ENCODE results near the gene ZFP2. TPM values are rescaled to one million over a fixed set of nuclear protein-coding genes. Genes with fewer than 3 reads are reported as not detected.

The ZFP2 gene
- total RNA-seq, result 0.83 and 1.00 TPM in 2 replicates

DNA sequence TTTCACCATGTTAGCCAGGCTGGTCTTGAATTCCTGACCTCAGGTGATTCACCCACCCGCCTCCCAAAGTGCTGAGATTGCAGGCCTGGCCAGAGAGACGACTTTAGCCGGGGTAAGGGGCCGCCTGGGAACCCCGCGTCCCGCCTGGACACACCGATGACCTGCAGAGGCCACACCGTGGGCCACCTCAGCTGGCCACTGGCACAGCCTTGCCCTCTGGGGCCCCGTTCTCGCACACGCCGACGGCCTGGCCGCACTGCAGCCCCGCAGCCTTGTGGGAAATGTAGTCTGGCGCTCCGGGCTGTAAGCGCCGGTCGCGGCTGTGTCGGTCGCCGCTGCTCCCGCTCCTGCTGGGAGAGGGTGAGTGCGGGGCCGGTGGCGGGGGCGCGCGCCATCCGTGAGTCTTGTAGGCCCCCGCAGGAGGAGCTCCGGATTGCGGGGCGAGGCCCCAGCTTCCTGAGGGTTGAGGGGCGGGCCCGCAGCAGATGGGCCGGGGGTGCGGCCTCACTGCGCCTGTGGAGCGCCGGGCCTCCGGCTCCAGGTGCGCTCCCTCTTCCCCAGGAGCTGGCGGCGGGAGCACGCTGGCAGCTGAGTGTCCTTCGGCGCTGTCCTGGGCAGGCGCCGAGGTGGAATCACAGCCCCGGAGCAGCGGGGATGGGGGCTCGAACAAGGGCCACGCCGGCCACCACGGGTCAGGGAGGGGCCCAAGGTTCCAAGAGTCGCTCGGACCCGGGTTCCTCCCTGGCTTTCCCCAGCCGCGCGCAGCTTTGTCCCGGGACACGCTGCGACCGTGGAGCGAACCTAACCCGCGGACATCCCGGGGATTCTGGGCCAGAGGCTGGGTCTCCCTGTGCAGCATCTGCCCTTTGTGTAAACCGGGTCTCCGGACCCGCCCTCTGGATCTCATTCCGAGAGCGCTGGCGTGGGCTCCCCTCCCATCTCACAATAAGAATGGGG lies at the start of gene ZFP2:
ZFP2 (plus strand) TSS at position 299 of the 957 bp plus-strand sequence. CDS start 35,401 bp downstream, outside the sequence.

GRCh38 chr5:178859625-178860521 lies 35.8 kb upstream of the ZFP2 start, which contains the start of gene ZNF354B:
ZNF354B (plus strand) TSS chr5:178859953; CDS start chr5:178861048, 1,095 bp downstream.

DNA sequence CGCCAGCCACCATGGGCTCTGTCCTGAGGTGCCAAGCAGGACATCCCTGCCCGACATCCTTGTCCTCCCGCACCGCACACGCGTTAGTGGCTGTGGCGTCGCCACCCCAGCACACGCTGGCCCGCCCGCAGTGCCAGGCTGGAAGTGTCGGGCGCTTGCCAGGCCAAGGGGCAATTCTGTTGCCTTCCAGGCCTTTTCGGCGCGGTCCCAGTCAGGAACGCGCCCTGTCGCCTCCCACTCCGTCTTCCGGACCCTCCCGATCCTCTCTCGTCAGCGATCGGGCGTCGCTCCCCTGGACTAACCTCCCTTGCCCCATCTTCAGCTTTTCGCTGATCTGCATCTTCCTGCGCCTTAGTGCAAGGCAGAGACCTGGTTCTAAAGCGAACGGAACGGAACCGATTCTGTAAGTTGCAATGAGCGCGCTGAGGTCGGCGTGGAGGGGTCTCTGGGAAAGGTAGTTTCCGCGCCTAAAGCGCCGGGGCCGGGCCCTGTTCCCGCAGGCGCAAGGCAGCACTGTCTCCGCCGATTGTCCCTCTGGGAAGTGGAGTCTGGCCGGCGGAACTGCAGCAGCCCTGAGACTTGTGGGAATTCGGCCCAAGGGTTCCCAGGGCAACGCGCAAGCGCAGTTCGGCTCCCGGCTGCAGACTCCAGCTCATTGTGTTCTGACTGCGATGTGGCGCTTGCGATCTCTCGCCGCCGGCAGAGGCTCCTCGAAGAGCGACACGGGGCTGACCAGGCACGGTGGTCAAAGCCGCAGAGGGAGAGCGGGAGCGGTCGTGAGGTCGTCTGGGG lies 45.1 kb downstream of the ZFP2 start, which contains the start of gene ZNF454:
ZNF454 (plus strand) TSS at position 630 of the 792 bp plus-strand sequence. CDS start 1,594 bp downstream, outside the sequence.

Other genes starting within 250 kb of the ZFP2 start
- 5.1 and 6.6 TPM in 2 replicates for gene ZNF354A, start 165.3 kb upstream of the ZFP2 start, total RNA-seq
- 5.8 and 6.5 TPM in 2 replicates for gene ZNF354B, start 36.0 kb upstream of the ZFP2 start, total RNA-seq
- 1.5 and 2.1 TPM in 2 replicates for gene ZNF454, start 45.3 kb downstream of the ZFP2 start, total RNA-seq
- gene GRM6, start 99.4 kb downstream of the ZFP2 start, total RNA-seq, result not detected in 2 replicates
- gene ZNF879, start 127.9 kb downstream of the ZFP2 start, total RNA-seq, result 3.6 and 3.8 TPM in 2 replicates
- 6.7 and 7.7 TPM in 2 replicates for gene ZNF354C, start 164.5 kb downstream of the ZFP2 start, total RNA-seq